ENCODE measurements around the gene MGAT2. TPM values are rescaled to one million over a fixed set of nuclear protein-coding genes. Genes with fewer than 3 reads are reported as not detected.
"Not testable (repeated sequence)": the region's sequence is repeated elsewhere in the genome, so short reads cannot be mapped to it uniquely, and the experiment has no call there.

MGAT2 gene
- total RNA-seq, 1 experiment from 2014 or later: 42.2 TPM

DNA sequence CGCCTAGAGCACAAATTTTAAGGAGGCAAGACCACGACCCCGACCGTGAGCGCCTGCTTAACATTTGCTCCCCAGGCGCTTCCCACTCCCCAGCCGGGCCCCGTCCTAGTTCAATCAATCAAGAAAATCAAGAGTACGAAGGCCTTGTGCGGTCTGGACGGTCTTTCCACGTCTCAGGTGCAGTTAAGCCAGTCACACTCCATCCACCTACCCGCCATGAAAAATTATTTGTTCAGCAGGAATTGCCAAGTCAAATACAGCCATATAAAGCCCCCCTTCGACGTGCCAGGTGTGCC lies 22.5 kb upstream of the MGAT2 start:
- Histone ChIP-seq H3K9me3 (no peaks in the 10 kb centered on the region), H3K36me3 (no peaks in the 10 kb centered on the region; the same call in none of the 2 replicates), H3K27me3 (no peaks in the 10 kb centered on the region), H3K4me3 (peak overlapping the region; percentile 78)
- no peak for DNase-seq

DNA sequence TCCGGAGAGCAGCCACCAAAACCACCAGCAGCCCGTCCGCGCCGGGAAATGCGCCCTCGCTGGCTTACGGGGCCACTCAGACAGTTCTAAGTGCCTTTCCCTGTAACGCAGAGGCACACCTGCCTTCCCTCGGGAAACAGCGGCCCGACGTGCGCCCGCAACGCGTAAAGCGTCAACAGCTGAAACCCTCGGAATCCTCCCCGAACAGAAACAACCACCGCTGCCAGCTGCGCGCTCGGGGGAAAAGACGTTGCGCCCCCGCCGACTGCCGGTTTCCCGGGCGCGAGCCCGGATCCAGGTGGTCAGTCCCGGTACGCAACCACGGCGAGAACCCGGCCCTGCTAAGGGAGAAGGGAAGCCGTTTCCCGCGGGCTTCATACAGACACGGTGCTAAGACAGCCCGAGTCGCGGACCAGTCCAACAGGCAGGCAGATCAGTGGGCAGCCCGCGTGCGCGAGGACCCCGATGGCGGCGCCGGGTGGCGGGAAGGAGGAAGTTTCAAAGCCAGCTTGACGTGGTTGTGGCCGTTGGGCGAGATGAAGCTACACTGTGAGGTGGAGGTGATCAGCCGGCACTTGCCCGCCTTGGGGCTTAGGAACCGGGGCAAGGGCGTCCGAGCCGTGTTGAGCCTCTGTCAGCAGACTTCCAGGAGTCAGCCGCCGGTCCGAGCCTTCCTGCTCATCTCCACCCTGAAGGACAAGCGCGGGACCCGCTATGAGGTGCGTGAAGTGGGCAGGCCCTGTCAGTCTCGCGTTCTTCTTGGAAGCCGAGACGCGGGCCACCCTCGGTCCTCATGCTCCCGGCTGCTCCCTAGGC lies 21.9 kb upstream of the MGAT2 start, which contains the start of gene LRR1:
LRR1 (plus strand) TSS at position 456 of the 816 bp plus-strand sequence; CDS start at position 537, 81 bp downstream.
- H3K36me3 ChIP-seq: no peaks in the 10 kb centered on the region; the same call in none of the 2 replicates
- H3K4me3 ChIP-seq: peak within 1 kb of the TSS; percentile 78
- no peaks in the 10 kb centered on the region for H3K27me3 ChIP-seq
- H3K9me3 ChIP-seq: no peaks in the 10 kb centered on the region
- peak; percentile 80 for DNase-seq

DNA sequence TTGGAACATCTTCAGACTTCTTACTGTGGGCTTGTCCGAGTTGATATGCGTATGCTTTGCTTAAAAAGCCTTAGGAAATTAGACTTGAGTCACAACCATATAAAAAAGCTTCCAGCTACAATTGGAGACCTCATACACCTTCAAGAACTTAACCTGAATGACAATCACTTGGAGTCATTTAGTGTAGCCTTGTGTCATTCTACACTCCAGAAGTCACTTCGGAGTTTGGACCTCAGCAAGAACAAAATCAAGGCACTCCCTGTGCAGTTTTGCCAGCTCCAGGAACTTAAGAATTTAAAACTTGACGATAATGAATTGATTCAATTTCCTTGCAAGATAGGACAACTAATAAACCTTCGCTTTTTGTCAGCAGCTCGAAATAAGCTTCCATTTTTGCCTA lies 13.0 kb upstream of the MGAT2 start:
- Histone ChIP-seq H3K36me3 (peaks cover 11% of the 10 kb centered on the region), H3K9me3 (no peaks in the 10 kb centered on the region), H3K27me3 (no peaks in the 10 kb centered on the region), H3K4me3 (no peak overlapping the region)
- no peak for DNase-seq

DNA sequence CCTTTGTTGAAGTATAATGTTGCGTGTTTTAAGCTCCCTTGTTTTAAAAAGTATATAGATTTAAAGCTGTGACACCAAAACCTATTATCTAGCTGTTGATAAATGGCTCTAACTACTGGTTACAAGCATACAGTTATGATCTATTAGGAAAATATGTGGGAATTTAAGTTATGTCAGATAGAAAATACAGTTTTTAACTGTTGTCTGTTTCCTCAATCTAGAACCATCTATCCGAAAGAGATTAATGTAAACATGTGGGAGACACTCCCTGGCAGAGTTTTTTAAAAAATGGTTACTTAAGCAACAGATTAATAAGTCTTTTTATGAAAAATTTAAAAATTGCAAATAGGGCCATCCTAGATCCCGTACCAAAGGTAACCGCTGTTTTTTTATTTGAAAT lies 8.3 kb upstream of the MGAT2 start:
- H3K9me3 ChIP-seq: no peaks in the 10 kb centered on the region
- peaks cover 20% of the 10 kb centered on the region for H3K36me3 ChIP-seq
- no peak for DNase-seq
- H3K27me3 ChIP-seq: no peaks in the 10 kb centered on the region
- no peak overlapping the region for H3K4me3 ChIP-seq

DNA sequence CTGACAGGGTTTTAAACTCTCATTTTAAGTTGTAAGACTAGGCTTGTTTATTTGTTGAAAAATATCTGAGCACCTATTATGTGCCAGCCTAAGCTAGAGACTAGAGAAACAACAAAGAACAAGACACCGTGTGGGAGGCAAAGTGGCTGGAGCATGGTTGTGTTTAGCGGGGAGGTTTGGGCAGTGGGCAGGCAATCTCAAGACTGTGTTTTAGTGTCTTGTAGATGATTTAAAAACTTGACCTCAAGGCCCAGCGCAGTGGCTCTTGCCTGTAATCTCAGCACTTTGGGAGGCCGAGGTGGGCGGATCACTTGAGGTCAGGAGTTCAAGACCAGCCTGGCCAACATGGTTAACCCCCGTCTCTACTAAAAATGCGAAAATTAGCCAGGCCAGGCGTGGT lies 7.9 kb upstream of the MGAT2 start:
- no peak overlapping the region for H3K4me3 ChIP-seq
- H3K27me3 ChIP-seq: no peaks in the 10 kb centered on the region
- H3K36me3 ChIP-seq: peaks cover 17% of the 10 kb centered on the region
- no peaks in the 10 kb centered on the region for H3K9me3 ChIP-seq
- DNase-seq: no peak

DNA sequence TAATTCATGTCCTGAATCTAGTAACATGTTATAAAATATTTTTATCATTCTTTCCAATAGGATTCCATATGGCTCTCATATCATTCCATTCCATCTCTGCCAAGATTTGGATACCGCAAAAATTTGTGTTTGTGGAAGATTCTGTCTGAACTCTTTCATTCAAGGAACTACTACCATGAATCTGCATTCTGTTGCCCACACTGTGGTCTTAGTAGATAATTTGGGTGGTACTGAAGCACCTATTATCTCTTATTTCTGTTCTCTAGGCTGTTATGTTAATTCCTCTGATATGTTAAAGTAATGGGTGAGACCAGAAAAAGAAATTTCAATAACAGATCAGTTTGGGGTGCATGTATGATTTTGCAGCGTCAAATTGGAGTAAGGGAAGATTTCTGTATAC lies 6.4 kb upstream of the MGAT2 start:
- H3K36me3 ChIP-seq: peaks cover 28% of the 10 kb centered on the region
- no peak for DNase-seq
- H3K27me3 ChIP-seq: no peaks in the 10 kb centered on the region

DNA sequence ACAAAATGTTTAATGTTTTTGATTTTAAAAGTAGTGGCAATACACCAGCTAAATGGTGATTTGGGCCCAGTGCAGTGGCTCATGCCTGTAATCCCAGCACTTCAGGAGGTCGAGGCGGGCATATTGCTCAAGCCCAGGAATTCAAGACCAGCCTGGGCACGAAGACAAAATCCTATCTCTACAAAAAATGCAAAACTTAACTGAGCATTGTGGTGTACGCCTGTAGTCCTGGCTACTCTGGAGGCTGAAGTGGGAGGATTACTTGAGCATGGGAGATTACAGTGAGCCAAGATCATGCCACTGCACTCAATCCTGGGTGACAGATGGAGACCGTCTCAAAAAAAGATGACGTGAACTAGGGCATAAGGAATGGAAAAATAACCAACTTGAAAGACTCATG lies 4.8 kb upstream of the MGAT2 start:
- DNase-seq: no peak
- peaks cover 27% of the 10 kb centered on the region for H3K36me3 ChIP-seq
- H3K27me3 ChIP-seq: no peaks in the 10 kb centered on the region

More for the DNA sequence above, 6.4 kb upstream of the MGAT2 start:
- Histone ChIP-seq H3K4me3 (no peak overlapping the region), H3K9me3 (no peaks in the 10 kb centered on the region)

DNA sequence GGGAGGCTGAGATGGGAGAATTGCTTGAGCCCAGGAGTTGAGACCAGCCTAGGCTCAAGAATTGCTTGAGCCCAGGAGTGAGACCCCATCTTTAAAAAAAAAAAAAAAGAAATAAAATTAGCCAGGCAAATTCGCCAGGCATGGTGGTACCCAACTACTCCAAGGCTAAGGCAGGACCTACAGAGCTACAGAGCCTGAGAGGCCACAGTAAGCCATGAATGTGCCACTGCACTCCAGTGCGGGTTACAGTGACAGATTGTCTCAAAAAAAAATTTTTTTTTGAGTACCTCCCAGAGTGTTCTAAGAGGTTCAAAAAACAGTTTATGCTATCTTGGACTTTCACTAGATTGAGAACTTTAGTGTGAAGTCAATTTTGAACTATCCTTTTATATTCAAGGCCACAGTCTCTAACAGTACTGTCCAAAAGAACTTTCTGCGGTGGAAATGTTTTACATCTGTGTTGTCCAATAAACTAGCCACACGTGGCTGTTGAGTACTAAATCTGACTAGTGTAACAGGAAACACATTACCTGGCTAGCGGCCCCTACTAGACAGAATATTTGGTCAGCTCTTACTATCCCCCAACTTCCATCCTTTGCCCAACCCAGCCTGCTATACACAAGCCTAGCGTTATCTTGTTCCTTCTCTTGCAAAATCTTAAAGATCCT lies 2.6 kb upstream of the MGAT2 start:
- Histone ChIP-seq H3K27me3 (no peaks in the 10 kb centered on the region), H3K9me3 (no peaks in the 10 kb centered on the region), H3K36me3 (peaks cover 35% of the 10 kb centered on the region), H3K4me3 (peak overlapping the region; percentile 91)
- DNase-seq: no peak

More for the DNA sequence above, 4.8 kb upstream of the MGAT2 start:
- Histone ChIP-seq H3K9me3 (no peaks in the 10 kb centered on the region), H3K4me3 (no peak overlapping the region)

DNA sequence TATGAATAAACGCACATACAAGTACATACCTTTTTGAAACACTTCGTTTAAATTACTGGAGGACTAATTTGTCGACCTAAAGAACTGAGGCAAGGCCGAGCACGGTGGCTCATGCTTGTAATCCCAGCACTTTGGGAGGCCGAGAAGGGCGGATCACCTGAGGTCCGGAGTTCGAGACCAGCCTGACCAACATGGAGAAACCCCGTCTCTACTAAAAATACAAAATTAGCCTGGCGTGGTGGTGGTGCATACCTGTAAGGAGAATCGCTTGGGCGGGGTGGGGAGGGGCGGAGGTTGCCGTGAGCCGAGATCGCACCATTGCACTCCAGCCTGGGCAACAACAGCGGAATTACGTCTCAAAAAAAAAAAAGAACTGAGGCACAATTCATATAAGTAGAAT lies 1.3 kb upstream of the MGAT2 start:
- Histone ChIP-seq H3K4me3 (peak overlapping the region; percentile 91), H3K36me3 (peaks cover 38% of the 10 kb centered on the region)
- not testable (repeated sequence) for DNase-seq, H3K27me3 ChIP-seq, H3K9me3 ChIP-seq

DNA sequence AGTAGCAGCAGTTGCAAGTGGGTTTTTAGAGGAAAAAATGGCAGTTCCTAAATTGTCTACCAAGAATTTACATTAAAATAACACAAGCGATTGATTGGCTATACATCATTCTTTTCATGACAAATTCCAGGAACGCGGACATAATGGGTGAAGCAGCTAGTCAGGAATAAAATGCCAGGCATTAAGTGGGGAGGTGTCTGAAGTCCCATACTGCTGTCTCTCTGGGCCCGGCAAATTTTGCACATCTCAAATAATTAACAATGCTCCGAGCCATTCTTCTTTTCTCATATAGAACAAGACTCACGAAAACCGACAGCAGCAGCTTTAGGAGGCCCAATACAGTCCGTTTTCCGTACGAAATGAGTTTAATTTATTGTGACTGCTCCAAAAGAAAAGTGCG lies 869 bp upstream of the MGAT2 start:
- no peaks in the 10 kb centered on the region for H3K27me3 ChIP-seq
- peak overlapping the region; percentile 91 for H3K4me3 ChIP-seq
- DNase-seq: no peak
- no peaks in the 10 kb centered on the region for H3K9me3 ChIP-seq
- H3K36me3 ChIP-seq: peaks cover 38% of the 10 kb centered on the region

DNA sequence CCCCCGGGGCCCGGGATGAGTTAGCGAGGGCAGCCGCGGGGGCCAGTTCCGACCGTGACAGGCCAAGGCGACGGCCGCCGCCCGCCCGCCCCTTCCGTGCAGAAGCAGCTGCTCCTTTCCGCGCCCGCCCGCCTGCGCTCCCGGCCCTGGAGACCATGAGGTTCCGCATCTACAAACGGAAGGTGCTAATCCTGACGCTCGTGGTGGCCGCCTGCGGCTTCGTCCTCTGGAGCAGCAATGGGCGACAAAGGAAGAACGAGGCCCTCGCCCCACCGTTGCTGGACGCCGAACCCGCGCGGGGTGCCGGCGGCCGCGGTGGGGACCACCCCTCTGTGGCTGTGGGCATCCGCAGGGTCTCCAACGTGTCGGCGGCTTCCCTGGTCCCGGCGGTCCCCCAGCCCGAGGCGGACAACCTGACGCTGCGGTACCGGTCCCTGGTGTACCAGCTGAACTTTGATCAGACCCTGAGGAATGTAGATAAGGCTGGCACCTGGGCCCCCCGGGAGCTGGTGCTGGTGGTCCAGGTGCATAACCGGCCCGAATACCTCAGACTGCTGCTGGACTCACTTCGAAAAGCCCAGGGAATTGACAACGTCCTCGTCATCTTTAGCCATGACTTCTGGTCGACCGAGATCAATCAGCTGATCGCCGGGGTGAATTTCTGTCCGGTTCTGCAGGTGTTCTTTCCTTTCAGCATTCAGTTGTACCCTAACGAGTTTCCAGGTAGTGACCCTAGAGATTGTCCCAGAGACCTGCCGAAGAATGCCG lies 699 bp downstream of the MGAT2 start:
- no peaks in the 10 kb centered on the region for H3K9me3 ChIP-seq
- peak; percentile 68 for DNase-seq
- peak overlapping the region; percentile 91 for H3K4me3 ChIP-seq
- H3K36me3 ChIP-seq: peaks cover 45% of the 10 kb centered on the region
- H3K27me3 ChIP-seq: no peaks in the 10 kb centered on the region

DNA sequence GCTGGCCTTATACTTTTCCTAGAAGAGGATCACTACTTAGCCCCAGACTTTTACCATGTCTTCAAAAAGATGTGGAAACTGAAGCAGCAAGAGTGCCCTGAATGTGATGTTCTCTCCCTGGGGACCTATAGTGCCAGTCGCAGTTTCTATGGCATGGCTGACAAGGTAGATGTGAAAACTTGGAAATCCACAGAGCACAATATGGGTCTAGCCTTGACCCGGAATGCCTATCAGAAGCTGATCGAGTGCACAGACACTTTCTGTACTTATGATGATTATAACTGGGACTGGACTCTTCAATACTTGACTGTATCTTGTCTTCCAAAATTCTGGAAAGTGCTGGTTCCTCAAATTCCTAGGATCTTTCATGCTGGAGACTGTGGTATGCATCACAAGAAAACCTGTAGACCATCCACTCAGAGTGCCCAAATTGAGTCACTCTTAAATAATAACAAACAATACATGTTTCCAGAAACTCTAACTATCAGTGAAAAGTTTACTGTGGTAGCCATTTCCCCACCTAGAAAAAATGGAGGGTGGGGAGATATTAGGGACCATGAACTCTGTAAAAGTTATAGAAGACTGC lies 1.5 kb downstream of the MGAT2 start:
- H3K27me3 ChIP-seq: no peaks in the 10 kb centered on the region
- DNase-seq: no peak
- peaks cover 43% of the 10 kb centered on the region for H3K36me3 ChIP-seq
- no peaks in the 10 kb centered on the region for H3K9me3 ChIP-seq
- peak overlapping the region; percentile 91 for H3K4me3 ChIP-seq

DNA sequence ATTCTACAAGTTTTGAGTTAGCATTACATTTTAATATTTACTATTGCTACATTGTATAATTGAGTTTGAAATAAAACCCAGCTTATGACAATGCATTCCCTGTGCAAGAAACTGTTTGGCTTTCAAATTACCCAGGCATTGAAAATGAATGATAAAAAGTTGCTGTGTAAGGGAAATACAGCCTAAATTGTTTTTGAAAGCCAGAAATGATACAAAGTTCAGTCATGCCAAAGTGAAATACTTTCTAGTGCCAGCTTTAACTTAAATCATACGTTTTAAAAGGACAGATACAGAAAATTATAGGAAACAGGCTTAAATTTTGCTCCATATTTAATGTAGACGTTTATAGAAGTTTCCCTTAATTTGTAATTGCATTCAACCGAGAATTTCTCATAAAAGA lies 2.8 kb downstream of the MGAT2 start:
- Histone ChIP-seq H3K27me3 (no peaks in the 10 kb centered on the region), H3K36me3 (peaks cover 37% of the 10 kb centered on the region), H3K4me3 (peak overlapping the region; percentile 91), H3K9me3 (no peaks in the 10 kb centered on the region)
- no peak for DNase-seq

DNA sequence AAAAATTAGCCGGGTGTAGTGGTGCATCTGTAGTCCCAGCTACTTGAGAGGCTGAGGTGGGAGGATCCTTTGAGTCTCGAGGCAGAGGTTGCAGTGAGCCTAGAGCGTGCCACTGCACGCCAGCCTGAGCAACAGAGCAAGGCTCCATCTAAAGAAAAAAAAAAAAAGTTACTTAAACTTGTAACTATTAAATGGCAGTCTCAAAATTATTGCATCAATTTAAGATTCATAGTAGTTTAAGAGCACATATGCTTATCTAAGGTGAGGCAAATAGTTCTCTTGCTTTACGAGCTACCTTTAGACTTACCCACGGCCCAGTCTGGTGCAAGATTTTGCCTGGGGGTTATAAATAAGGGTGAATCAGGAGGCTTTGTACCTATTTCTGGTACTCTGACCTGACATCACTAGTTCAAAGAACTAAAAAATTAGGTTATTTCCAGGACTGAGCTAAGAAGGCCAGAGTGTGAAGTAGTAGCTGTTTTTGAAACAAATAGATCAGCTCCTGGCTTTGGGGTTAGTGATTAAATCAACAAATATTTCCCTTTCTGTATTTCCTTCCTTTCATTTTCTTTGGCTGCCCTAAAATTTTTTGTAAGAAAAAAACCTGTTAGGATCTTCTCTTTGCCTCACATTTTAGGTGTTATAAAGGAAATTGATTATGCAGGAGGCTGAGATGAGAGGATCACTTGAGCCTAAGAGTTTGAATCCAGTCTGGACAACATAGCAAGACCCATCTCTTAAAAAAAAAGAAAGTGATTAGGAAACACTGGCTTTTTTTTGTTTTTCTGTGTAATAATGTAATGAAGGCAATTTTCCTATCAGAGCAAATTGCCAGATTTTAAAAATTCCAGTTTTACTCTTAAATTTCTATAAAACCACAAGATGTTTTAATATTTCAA lies 3.6 kb downstream of the MGAT2 start:
- H3K36me3 ChIP-seq: peaks cover 29% of the 10 kb centered on the region
- H3K9me3 ChIP-seq: no peaks in the 10 kb centered on the region
- H3K4me3 ChIP-seq: peak overlapping the region; percentile 91
- no peak for DNase-seq
- H3K27me3 ChIP-seq: no peaks in the 10 kb centered on the region

DNA sequence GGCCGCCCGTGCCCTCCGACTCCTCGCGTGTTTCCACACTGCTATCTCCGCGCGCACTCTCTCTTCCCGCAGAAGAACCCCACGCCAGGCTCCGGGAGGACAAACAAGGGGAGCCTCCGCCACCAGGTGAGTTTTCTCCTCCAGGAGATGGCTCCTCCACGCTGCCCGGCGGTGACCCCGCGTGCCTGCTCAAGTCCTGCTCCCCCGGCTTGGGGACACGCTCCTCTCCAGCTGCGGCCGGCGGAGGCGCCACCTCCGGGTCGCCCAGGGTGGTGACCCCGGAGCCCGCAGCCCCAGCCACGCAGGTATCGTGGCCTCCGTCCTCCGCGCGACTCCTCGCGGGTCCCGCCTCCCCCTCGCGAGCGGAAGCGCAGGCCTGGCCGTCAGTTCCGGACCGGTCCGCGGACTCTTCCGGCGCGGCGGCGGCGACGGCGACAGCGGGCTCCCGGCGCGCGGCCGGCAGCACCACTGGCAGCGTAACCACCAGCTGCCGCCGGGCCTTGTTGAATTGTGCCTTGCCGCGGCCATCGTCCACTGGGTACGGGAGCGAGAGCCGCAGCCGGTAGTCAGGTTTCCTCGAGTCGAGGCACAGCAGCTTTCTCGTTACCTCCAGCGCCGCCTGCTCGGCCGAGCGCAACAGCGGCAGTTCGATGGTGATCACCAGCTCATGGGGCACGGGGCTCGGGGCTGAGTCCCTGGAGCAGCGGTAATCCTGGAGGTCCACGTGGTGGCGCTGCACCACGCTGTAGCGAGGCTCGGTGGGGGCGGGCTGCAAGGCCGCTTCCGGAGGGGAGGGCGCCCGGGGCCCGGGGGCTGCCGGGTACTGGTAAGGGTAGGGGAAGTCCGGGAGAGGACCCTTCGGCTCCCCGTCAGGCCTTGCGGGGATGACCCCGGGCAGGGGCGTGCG lies 13.3 kb downstream of the MGAT2 start:
- peaks cover 16% of the 10 kb centered on the region for H3K36me3 ChIP-seq
- no peaks in the 10 kb centered on the region for H3K27me3 ChIP-seq
- no peaks in the 10 kb centered on the region for H3K9me3 ChIP-seq
- peak overlapping the region; percentile 83 for H3K4me3 ChIP-seq
- peak; percentile 91 for DNase-seq

Measured in MG63 (cell line).